Measurements from ENCODE around the gene ZFYVE19.

DNA sequence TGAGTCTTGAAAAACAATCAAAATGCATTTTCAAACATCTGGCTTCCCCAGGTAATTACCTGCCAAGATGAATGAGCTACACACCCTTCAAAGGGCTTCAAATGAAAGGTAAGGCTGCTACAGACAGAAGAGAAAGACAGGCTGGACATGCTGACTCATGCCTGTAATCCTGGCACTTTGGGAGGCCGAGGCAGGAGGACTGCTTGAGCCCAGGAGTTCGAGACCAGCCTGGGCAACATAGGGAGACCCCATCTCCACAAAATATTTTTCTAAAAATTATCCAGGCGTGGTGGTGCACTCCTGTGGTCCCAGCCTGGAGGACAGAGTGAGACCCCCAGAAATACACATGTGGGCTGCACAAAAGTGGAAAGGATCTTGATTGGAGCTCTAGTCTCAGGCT is 14.5 kb upstream of the ZFYVE19 start:
- TF ChIP-seq REST (IDR thresholded peaks at IDR 0.05; ENCODE audit: low read depth) (no peak), TCF12 (IDR thresholded peaks at IDR 0.05; ENCODE audit: low read depth) (no peak), CEBPB (IDR thresholded peaks at IDR 0.05) (no peak)

Measured in Ishikawa (cell line).